Kidney tubule cell (primary cell): ENCODE measurements around the gene GASK1A.
A peak's percentile ranks its signal among the peaks of the same experiment; 100 is the strongest.

Experiments
- DNase-seq: peaks from one replicate; pipeline ENCODE4 v3.0.0-alpha.2; 2018; ENCODE audit warnings: low spot score

GASK1A gene

DNA sequence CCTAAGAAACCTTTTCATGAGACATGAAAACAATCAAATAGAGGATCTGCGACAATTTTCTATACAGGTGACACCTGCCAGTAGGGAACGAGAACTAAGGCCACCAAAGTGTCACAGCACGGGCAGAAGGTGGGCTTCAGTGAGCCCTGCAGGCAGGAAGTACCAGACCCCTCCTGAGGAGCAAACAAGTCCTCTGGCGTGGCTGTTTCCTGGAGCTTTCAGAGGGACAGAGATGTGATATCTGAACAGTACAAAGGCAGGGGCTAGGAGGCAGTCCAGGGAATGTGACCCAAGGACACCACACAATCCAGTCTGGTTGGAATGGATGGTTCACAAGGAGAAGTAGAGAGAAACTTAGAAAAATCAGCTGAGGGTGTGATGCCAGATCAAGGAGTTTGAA is 110.0 kb downstream of the GASK1A start:
- no peak for DNase-seq

DNA sequence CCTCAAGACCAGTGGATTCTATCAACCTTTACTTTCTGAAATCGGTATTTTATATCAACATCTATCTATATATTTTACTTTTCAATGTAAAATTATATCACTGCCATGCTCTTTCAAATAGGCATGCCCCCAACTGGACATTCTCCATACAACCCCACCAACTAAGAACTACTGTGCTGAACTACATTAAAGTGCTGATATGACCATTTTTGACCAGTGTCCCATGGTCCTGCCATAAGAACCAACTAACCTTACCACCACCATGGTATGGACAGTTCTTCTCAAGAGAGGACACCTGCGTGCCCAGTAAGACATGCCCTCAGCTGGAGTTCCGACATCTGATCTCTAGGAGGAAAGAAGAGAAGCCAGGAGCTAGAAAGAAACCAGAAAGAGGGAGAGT is 111.1 kb downstream of the GASK1A start:
- DNase-seq, result no peak

DNA sequence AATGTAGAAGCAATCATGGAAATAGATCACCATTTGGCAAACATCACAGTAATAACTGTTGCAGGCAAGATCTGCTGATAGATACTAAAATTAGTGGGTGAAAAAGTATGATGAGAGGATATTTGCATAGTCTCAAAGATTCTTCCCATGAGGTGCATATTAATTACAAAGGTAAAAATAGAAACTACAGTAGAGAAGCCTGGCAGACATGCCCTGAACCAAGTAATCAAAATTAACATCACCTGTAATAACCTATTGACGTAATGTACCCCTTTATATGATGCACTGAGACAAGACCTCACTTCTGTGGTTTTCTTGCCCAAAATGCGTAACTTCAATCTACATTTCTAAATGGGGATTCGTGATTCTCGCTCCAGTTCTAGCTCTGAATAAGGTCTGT is 112.4 kb downstream of the GASK1A start:
- no peak for DNase-seq

DNA sequence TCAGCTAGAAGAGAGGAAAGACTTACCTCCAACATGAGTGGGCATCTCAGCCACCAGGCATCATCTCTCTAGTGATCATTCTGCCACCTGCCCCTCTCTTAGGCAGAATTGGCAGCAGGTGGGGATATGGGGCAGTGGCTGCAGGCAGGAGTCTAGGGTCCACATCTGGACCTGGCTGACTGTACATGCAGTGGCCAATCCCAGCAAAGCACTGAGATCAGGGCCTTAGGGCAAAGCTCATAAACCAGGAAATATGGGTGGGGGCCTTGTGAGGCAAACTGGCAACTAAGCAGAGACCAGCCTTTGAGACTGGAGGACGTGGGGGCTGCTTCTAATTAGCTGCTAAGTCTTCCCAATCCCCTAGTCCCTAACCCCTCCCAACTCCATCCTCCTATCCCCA is 113.9 kb downstream of the GASK1A start:
- DNase-seq, result no peak

DNA sequence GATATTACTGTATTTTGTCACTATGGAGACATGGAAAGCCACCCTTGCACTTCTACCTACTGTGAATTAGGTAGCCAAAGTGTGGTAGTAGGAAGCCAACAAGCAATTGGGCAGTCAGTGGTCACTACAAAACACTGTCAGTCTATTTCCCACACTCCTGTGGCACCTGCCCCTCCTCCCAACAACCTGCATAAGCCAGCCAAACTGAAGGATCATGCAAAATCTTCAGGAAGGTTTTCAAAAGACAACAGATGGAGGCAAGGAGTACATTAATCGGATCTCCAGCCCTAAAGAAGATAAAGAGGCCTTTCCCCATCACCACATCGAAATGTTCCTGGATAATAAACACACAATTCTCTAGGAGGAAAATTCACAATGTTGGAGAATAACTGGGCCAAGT is 114.9 kb downstream of the GASK1A start:
- no peak for DNase-seq

DNA sequence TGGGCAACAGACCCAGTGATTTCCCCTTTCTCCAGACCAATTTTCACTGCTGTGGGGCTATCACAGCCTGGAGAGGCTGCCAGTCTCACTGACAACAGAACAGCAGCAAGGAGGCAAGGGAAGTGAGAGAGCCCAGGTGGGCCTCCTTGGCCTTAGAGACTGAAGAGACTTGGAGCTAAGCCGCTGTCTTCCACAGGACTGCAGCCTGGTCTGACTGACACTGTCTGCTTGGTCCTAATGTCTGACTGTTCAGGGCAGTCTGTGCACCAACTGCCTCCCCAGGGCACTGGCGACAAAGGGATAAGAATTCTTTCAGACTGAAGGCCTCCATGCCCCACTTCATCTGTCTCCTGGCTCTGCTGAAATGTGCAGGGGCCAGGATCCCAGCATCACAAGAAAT is 115.3 kb downstream of the GASK1A start:
- no peak for DNase-seq

DNA sequence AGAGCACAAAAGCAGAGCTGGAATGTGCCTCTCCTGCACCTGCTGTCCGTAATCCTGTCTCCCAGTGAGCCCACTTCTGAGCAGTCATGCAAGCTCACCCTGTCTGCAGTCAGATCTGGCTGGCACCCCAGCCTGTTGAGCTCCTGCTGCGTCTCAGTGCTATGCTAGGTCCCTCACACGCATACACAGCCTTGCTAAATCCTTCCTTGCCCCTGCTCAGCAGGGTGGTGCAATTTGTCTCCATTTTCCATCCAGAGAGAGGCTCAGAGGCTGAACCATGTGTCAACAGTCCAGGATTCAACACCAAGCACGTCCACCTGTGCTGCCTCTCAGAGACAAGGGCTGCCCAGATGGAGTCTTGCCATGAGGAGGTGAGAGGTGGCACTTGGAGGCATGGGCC is 115.7 kb downstream of the GASK1A start:
- DNase-seq, result no peak

DNA sequence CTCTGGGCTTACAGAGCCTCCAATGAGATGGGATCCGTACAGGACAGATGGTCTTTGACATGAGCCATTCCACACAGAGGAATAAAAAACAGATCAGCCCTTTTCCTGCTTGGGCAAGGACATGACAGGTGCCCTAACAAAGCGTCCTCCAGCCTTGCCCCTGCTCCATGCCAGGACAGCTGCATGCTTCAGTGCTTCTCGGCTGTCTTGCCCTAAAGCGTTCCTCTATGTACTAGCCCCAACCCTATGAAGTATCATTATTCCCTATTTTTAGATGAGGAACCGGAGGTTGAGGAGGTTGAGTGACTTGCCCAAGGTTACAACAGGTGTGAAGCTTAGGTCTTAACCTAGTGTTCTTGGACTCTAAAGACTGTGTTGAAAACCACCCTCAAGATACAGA is 116.3 kb downstream of the GASK1A start:
- no peak for DNase-seq

DNA sequence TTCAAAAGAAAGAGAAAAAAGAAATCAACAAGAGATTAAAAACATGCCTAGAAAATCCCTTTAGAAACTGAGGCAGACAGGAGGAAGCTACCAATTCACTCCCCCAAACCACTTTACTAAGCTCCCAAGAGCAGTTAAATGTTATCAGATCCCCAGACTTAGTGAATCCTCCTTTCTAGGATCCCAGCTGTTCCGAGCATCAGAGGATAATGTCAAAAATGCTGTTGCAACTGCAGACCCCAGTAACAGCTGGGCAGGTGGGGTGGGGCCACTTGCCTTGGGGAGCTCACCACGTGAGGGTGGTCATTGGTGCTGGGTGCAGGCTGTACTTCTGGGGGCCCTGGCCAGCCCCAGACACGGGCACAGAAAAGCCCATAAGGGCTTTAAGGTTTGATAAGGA is 117.7 kb downstream of the GASK1A start:
- no peak for DNase-seq

DNA sequence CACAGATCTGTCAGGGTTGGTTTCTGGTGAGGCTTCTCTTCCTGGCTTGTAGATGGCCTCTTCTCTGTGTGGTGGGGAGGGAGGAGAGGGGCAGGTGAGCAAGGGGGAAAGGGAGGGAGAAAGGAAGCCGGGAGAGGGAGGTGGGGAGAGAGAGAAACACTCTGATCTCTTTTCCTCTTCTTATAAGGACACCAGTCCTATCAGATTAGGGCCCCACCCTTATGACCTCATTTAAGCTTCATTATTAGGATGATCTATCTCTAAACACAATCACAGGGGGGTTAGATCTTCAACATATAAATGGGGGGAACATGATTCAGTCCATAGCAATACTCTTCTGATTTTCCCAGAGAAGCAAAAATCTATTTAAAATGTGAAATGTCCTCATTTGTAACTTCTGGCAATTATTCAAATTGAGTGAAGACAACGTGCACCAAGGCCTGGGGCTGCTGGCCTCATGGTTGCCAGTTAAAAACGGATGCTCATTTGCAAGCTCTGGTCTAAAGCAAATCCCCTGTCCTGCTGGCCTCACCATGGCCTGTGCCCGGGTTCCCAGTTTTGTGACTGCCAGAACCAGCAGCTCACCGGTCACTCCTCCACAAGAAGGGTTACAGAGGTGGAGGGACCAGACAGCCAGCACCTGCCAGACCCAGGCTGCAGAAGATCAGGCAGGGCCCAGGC is 118.4 kb downstream of the GASK1A start:
- no peak for DNase-seq

DNA sequence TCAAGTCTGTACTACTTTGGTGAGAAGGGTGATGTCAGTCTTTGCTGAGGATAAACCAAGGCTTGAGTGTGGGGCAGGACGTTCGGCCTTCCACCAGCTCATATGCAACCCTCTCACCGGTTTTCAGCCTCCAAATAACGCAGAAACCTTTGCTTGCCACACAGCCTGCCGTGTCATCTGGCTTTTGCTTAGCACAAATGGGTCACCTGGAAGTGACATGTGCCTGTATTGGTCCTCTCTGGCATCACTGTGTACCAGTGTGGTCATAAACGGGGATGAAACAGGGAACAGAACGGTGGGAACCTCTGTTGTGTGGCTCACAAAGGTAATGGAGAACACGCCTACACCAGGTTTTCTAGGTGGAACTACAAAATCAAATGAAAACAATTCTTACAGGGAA is 119.7 kb downstream of the GASK1A start:
- DNase-seq, result no peak

DNA sequence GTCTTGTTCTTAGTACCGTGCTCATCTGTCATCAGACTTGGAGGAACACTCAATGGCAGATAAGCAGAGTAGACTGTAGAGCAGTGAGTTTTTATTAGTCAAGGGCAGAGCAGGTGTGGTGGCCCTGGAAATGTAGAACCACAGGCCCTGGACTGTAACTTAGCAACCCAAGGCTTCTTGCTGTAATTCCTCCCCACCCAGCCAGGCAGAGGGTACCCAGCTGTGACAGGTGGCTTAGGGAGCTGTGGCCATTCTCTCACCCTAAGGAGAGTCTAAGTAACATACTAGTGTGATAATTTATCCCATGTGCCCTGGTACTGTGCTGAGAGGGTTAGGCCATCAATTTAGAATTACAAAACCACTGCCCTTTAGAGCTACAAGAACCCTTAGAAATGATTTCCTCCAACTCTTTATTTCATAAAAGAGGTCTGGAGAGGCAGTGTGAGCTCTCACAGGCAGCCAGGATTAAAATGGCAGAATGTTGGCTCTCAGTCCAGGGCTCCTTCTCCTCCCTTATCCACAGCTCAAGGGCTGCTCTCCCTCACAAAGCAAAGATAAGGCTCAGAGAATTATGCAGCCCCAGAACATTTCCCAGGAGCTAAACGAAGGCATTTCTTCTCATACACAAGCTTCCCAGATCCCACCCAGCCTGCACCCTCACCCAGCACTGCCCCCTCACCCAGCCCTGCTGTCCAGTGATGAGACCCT is 123.8 kb downstream of the GASK1A start:
- peak; percentile 6 for DNase-seq

DNA sequence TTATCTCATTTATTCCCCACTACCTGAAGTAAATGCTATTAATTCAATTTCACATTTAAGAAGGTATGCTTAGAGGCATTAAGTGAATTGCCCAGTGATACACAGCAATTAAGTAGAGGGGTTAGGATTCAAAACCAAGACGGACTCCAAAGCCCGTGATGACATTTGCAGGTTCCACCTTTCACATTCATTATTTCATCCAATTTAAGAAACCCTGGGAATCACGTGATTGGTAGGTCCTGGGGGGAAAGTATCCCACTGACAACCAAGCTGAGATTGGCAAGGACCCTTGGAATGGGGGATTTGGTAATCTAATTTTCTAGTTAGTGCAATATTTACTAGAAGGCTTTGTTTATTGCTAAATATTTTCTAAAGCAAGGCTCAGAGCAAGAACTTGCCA is 124.9 kb downstream of the GASK1A start:
- no peak for DNase-seq

DNA sequence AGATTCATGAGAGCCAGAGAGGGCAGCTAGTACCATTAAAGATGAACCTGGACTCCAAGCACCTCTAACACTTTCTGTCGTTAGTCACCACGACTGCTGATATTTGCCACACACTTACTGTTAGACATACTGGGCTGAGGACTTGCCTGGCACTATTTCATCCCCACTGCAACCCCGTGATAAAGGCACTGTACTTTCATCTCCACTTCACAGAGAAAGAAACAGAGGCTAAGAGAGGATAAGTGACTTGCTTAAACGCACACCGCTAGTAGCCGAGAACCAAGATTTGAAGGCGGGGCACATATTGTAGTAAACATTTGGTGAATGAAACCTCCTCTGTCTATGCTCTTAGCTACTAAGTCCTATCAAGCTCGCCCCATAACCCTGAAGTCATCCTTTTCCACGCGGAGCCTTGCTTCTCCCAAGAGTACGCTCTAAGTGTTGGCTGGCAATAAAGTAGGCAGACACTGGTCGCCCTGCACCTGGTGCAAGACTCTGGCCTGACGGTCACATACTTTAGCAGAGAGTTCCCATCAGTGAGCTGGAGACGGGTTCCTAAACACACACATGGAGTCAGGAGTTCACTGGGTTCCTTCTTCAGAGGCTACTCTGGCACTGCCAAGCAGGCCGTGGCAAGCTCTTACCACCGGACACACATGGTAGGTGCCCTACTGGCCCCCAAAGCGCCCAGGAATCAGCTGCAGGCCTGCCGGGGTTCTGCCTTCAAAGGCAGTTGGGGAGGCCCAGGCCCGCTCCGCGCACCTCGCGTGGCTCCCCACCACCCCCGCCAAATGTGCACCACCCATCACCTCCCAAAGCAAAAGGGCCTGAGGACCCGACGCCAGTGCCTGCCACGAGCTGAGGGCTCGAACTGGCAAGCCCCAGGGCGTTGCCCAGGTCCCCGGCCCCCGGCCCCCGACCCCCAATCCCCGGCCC is 125.8 kb downstream of the GASK1A start:
- DNase-seq, result no peak

DNA sequence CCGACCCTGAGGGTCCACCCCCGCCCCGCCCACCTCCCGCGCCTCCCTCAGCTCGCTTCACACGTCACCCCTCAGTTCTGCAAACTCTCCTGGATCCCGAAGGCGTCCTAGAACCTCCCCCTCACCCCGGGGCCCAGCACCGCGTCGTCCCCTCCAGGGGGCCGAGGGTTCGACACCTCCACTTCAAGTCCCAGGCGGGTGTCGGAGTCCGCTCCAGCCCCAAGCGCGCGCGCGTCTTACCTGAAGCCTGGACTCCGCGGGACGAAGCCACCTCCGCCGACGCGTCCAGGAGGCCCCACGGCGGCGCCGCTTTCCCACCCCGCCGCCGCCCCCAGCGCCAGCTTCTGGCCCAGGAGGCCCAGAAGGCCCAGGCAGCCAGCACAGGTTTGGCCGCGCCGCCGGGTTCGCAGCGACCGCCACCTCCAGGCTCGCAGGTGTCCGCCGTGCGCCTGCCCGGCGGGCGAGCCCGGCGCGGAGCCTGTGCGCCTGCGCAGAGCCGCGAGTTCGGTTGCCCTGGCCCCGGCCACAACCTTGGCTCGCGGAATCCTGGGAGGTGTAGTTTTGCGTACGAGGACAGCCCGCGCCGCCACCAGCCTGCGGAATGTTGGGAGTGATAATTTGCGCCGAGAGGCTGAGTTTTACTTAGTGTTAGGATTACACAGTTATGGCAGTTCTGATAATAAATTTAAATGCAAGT is 126.6 kb downstream of the GASK1A start, which contains the start of gene POMGNT2:
Gene POMGNT2, minus strand, starts transcription at position 484 of the 697 bp plus-strand sequence. CDS start 24,648 bp downstream, outside the sequence.
- peak; percentile 91 for DNase-seq

DNA sequence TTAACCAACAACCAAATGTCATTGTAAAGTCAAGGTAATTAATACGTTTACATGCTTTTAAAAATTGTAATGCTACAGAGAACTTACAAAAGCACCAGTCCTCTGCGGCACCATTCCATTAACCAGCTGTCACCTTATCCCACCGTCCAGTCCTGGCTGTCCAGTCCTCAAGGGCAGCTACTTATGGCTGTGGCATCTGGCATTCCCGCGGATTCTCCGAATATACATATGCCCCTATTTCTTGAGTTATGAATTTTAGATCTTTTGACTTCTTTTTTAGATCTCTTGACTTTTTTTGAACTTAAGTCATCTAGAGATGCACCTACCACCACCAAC is 127.2 kb downstream of the GASK1A start:
- no peak for DNase-seq
